ENCODE measurements around the gene TTC3.

Gene TTC3

DNA sequence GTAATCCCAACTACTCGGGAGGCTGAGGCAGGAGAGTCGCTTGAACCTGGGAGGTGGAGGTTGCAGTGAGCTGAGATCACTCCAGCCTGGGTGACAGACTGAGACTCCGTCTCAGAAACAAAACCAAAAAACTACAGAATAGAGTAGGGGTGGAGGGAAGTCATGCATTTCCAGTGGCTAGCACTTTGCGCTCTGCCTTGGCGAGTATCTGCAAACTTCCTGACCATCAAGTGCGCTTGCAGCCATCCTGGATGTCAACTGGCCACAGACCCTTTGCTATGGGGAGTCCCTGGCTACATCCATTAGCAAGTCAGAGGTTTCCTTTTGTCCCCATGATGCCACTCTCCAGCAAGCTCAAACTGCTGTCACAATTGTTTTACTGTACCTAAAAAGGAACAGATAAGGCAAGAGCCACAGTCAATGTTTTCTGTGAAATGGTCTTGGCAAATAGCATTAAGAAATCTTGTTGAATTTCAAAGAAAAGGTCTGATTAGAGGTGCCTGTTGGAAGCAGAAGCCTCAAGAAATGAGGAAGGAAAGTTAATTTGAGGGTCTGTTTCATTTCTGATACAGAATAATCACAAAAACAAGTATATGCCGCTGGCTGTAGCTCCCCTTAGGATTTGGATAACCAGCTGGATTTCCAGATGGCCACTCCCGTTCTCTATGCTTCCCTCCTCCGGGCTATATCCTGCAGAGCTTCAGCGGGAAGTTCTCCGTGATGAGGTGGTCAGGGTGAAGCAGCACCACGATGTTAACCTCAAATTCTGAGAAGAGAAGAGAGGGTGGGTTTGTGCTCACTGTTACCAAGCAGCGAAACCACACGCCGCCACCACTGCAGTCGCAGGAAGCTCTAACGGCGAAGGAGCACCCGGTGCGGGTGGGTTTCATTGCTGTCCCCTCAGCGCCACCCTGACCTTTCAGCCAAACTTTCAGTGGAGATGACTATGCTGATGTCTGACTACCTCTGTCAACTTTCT lies 152.1 kb downstream of the TTC3 start:
- peak; percentile 12 for DNase-seq (ENCODE audit: low read depth)

DNA sequence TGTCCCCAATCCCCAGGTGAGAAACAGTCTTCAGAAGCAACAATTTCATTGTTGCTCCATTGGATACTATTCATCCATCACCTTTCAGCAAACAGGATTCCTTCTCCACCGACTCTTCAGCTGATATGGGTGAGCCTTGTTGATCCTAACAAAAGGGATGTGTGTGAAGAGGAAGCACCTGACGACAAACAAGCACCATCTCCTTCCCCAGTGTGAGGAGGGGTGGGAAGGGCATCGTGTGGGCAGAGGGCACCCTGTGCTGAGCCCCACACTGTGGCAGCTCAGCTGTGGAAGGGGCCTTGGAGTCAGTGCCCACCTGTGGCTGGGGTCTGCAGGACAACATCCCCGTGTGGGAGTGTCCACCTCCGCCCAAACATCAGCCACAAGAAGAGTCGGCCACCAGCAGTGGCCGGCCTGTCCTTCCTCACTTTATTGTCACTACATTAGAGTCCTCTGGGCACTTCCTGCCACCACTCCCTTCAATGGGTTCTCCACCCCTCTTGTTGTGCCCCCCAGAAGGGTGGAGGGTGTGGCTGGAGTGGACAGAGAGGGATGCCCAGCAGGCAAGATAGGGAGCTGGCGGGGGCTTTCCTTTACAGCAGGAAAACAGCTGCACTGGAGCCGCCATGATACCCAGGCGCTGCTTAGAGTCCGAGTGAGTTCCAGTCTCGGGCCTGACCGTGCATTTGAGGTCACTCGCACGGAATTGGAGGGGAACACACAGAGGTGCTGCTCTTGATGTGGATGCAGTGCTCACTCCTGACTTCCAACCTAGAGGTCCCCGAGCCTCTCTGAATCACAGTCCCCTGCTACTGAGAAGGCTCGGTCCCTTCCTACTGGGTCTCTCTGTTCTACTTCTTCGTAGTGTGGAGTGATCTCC lies 153.2 kb downstream of the TTC3 start:
- no peak for DNase-seq (ENCODE audit: low read depth)

DNA sequence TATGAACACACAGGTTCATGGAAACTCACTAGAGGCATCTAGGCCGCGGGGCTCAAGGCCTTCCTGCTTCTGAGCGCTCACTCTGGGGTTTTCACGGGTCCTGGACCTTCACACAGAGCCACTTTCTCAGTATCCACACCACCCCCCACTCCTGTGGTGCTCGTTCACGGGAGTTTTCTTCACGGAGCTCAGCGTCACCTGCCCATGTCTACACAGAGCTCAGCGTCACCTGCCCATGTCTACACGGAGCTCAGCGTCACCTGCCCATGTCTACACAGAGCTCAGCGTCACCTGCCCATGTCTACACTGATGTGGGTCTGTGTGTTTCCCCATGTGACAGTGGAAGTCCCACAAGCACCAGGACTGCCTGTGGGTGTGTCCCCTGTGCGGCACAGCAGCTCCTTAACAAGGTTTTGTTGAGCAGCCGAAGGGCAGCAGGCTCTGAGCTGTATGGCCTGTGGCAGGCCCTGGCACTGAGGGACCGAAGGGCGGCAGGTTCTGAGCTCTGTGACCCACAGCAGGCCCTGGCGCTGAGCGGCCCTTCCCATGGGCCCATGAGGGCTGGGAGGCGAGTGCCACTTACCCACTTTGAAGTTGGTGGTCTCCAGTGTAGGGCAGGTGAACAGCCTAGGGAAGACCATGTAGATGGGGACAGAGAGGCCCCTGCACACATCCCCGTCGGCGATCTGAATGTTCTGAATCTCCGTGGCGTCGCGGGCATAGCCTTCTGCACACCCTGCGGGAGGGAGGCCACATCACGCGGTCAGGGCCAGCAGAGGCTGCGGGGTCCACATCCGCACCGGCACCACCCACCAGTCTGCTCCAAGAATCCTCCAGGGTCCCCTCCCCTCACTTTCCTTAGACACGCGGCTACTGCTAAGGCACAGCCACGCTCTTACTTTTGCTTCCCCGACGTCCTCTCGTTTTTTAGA lies 154.3 kb downstream of the TTC3 start:
- DNase-seq (ENCODE audit: low read depth), result no peak

DNA sequence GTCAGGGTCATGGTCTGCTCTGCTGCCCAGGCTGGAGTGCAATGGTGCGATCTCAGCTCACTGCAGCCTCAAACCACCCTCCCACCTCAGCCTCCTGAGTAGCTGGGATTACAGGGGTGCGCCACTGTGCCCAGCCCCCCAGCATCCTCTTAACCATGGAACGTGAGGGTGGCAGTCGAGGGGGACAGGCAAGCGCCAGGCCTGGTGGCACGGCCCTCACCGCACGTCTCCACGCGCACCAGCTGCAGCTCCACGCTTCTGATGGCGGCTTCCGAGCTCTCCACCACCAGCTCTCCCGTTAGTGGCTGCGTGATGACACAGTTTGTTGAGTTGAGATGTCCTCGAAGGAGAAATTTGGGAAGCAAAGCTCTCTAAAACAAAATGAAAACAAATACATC lies 154.9 kb downstream of the TTC3 start:
- DNase-seq (ENCODE audit: low read depth), result no peak

DNA sequence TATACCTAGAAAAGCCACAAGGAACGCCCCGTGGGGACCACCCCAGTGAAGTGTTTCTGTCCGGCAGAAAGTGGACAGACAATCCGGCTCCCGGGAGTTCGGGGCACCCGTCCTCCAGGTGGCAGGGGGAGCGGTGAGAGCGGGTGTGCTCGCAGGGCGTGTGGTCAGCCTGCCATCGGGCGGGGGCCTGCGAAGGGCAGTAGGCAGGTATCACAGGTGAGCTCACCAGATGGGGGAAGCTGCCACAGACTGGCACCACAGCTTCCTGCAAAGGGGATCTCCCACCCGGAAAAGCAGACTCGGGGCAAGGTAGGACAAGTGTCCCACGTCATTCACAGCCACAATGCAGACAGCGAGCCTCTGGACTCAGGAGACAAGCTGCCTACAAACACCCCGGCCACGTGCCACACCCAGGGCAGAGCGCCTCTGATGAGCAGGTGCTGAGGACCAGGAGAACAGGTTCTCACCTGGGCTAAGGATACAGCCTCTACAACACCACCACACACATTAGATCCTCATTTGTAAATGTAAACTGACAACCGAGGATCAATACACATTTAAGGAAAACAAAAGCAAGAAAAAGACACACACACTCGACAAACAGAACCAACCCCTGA lies 157.7 kb downstream of the TTC3 start:
- no peak for DNase-seq (ENCODE audit: low read depth)

DNA sequence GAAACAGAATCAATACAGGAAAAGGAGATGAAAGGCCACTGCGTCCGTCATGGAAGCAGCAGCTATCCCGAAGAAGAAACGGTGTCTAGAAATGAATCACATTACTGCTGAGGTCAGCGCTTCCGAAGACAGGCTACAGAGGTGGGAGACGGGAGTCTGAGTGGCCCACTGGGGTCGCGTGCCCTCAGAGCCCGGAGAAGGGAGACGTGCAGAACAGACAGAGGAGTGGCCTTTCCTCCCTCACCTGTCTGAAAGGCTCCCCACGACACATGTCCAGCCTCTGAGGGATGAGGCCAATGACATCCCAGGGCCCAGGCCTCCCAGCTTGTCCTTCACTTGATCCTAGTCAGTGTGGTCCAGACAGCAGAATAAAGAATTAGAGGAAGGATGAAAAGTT lies 158.2 kb downstream of the TTC3 start:
- DNase-seq (ENCODE audit: low read depth), result no peak

DNA sequence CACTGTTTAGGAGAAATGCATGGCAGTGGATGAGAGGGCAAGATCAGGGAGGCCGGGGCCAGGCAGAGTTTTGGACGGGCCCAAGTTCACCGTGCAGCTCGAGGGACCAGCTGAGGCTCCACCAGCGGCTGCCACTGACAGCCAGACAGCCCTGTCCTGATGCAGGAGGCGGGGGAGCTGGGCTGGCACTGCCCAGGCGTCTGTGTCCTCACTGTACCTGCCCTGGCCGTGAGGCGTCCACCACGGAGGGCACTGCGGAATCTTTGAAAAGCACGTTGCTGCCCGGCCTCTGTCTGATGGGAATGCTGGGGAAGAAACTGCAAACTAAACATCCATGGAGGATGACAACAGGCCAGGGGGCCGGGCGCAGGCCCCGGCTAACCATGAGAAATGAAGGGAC lies 158.6 kb downstream of the TTC3 start:
- DNase-seq (ENCODE audit: low read depth), result no peak

DNA sequence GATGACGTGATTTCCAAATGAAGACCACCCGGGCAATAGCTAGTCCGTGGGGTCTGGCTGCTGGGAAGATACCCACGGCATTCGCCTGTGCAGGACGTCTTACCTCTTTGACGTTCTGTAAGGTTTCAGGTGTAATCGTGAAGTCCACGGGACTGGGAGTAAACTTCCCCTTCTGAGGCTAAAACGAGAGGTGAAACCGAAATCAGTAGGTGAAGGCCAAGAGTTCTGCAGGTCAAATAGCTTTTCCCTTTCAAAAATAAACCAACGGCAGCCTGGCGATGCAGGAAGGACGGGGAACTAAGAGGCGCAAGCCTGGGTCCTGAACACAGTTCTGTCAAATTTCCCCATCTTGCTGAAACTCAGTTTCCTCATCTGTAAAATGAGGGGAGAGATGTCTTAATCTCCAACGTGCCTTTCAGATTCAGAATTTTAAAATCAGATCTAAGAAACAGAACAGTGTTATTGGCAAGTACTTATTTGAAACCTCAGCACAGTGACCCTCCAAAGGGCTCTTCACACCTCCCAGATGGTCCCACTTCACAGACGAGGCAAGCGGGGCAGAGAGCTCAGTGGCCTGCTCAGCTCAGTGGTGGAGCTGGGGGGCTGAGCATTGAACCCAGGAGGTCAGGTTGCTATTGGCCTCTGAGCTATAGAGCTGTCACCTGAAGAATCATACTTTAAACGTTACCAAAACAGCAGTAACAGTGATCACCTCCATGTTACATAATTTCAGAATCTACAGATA lies 159.4 kb downstream of the TTC3 start:
- no peak for DNase-seq (ENCODE audit: low read depth)

DNA sequence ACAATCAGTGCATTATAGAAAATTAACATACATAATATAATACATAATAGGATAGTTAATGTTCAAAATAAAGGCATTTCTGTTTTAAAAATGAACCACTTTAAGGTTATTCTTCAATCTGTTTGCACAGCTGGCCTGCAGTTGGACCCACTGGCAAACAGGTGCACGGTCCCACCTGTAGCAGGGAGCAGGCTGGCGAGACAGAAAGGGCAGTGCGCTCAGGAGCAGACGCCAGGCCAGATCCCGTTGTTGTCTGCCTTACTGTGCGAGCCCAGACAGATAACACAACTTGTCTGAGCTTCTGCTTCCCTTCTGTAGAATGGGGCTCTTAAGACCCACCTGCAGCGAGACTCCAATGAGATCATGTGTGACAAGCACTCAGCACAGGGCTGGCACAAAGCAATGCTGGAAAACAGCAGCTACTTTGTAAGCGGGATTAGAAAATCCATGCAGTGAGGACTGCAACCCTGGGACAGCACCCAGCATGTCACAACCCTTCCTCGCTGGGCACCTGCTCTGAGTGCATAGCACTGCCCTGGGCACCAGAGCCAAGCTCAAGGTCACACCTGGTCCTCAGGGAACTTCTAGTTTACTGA lies 160.6 kb downstream of the TTC3 start:
- no peak for DNase-seq (ENCODE audit: low read depth)

DNA sequence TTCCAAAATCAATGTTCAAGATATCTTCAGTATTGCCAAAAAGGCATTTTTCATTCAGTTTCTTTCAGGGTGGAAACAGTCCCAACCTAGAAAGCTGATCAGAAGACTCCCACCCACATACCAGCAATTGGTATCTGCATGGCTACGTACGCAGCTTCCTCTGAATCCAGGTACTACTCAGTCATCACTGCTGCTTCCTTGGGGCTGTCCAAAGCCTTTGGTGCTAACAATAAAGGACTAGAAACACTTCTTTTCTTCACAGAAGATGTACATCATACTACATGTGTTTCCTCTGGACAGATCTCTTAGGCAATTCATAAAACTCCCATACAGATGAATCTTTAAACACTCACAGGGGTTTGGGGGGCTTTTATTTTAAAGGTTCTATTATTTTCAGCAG lies 164.3 kb downstream of the TTC3 start:
- no peak for DNase-seq (ENCODE audit: low read depth)

DNA sequence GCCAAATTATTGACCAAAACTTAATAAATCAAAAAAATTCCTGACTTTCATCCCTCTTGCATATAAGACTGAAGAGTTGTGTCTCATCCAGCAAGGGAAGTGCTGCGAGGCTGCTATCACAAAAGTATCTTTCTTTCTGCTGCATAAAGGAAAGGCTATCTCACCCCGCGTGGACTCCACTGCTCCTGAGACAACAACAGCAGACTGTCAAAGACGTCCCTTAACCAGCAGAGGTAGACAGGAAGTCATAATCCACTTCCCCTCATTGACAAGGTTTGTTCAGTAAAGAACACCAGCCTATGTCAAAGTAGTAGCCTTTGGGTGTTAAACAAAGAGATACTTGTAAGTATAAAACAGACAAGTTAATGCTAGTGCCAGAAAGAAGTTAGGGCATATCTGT lies 164.7 kb downstream of the TTC3 start:
- DNase-seq (ENCODE audit: low read depth), result no peak

DNA sequence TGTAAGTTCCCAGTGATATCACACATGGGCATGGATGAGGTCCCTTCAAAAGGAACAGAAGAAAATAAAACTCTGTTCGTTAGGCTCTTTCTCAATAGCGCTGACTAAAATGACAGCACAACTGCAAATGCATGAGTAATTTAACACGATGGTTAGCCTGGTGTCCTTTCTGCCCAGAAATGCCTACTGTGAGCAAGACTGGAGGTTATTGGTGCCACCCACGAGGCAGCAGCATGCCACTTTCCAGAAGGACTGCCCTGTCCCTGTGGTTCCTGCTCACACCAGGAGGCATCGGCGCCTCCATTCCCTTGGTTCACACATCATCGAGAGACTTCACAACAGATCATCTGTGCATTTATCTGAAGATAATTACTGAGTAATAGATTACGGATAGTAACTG lies 167.9 kb downstream of the TTC3 start:
- no peak for DNase-seq (ENCODE audit: low read depth)

DNA sequence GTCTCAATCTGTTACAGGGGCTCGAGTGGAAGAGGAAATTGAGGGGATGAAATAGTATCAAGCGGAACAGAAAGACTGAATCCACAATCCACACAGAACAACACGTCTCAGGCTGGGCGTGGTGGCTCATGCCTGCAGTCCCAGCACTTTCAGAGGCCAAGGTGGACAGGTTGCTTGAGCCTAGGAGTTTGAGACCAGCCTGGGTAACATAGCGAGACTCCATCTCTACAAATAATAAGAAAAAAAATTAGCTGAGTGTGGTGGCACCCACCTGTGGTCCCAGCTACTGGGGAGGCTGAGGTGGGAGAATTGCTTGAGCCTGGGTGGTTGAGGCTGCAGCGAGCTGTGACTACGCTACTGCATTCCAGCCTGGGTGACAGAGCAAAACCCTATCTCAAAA lies 168.4 kb downstream of the TTC3 start:
- no peak for DNase-seq (ENCODE audit: low read depth)

DNA sequence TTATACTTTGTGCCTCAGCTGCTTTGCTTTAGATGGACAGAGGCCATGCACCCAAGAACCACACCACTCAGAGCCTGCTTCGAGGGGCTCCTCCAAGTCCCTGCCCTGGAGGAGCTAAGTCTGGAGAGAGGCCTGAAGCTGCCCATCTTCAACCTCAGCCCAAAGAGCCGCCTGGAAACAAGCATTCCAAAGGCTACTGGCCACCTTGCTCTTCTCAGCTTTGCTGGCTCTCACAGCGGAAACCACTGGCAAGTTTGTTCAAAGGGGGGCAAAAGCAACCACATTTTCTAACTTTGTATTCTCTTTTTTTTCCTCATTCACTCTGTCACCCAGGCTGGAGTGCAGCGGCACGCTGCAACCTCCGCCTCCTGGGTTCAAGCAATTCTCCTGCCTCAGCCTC lies 170.9 kb downstream of the TTC3 start:
- no peak for DNase-seq (ENCODE audit: low read depth)

DNA sequence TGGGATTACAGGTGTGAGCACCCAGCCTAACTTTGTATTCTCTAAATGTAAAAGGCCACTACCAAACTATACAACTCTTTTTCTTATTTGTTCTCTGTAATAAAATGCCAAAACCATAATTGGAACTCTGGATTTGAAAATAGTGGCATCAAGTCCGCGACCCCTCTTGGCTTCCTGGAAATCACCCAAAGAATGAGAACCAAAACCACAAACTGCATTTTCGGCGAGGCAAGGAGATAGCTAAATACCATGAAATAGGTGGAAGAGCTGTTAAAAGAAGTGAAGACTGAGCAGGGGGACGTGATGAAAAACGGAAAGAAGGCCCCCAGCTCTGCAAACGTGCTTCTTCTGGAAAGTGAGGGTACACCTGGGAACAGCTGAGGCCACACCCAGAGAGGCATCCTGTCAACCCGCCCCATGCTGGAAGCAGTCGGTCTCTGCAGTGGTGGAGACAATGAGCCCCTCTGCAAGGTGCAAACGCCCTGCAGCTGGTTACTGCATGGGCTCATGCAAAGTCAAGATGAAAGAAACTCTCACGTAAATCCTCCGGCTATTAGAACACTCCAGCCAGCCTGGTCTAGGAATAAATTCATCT lies 171.5 kb downstream of the TTC3 start:
- DNase-seq (ENCODE audit: low read depth), result no peak

DNA sequence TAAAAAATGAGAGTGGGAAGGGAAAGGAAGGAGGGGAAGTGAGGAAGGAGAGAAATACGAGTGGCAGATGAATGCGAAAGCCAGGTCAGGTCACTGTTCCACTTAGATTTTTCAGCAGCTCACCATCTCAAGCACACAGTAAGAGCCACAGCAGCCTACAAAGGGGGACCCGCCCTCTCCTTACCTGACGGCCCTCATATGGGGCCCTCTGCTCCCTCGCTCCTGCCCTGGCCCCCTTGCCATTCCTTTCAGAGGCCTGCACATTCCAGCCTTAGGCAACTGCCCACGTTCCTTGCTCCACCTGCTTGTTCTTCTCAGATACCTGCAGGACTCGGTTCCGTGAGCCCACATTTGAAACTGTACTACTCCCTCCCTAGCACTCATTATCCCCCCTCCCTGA lies 172.1 kb downstream of the TTC3 start:
- no peak for DNase-seq (ENCODE audit: low read depth)

DNA sequence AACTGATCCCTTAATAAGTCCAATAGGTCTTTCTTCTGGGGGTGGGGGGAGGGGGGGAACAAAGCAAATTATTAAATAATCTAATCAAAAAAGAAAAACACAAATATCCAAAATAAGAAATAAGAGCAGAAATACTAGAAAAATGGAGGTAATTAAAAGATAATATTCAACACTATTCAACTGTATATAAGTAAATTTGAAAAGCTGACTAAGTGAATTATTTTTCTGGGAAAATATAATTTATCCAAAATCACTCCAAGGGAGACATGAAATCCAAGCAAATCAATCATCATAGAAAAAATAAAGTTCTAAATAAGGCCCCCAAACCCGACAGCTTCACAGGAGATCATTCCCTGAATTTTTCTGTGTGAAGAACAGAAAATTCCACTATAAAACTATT lies 175.2 kb downstream of the TTC3 start:
- DNase-seq (ENCODE audit: low read depth), result no peak

DNA sequence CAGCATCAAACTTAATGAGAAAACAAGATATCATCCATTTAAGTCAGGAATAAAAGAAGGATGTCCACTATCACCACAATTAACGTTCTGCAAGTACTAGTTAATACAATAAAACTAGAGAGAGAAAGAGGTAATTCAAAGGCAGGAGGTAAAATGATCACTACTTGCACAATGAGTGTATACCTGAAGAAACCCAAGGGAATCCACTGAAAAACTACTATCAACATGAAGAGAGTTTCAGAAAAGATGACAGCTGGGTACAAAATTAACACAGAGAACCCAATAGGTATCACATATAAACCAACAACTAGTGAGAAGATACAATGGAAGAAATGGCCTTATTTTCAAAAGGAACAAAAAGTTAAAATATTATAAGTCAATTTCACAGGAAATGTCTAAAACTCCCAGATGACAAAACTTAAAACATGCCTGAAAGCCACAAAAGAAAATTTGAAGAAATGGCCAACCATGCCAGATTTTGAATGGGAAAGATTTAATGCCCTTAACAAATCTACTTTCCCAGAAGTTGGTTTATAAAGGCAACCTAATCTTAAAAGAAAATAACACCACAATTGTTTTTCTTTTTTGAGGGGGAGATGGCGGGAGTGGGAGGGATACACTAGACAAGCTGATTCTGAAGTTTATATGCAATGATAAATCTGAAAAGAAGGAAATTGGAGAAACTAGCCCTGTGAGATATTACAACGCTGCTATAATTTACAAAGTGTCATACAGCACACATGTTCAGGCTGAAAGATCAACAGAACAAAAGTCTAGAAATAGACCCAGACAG lies 176.3 kb downstream of the TTC3 start:
- DNase-seq (ENCODE audit: low read depth), result no peak

DNA sequence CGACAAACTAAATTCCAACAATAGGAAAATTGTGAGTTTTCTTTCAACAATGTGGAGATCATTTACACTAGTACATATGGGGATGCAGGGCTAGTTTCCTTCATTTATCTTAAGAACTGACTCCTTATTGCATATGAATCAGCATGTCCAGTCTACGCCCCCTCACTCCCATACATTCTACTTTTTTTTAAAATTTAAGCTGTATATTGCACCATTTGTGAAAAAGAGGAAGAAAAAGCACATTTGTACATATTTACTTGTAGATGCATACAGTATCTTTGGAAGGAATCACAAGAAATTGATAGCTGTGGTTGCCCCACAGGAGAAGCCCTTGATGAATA lies 178.2 kb downstream of the TTC3 start:
- no peak for DNase-seq (ENCODE audit: low read depth)

All from activated T-helper 9 cell treated with anti-CD3 and anti-CD28 coated beads, Interleukin-2, amount 50 U/mL, for 16 hours (primary cell).